ENCODE data around the gene WWTR1. TPM values are rescaled to one million over a fixed set of nuclear protein-coding genes. Genes with fewer than 3 reads are reported as not detected.

Gene WWTR1
- total and polyA plus RNA-seq, 2 of the 8 experiments (the other 6 are each of a cell fraction or from before 2014, with no cell fraction given): 15.7 to 18.6 TPM

DNA sequence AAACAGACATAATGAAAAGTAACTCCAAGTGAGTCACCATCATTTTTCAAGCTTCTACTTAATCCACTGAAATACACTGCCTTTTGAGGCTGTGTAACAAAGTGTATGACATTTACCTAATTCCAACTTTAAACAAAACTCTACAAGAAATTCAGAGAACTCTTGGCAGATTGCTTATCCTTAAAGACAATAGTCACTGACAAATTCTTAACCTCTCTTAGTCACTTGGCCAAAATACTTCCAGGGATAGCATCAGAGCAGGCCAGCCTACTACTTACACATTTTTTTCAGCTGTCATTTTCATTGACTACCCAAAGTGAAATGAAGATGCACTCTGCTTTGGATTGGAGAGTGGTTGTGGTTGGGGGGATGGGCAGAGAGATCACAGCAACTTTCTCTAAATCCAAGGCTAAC lies 3.6 kb downstream of the WWTR1 start:
- no peak overlapping the region for H2AK5ac ChIP-seq (ENCODE audit: low read depth, low read length)
- DNase-seq (ENCODE audit: low read depth in 1 of 2, low spot score in 2 of 2): no peak
- no peak overlapping the region for H4K8ac ChIP-seq (ENCODE audit: extremely low read depth, insufficient read depth, low read length)
- H2BK20ac ChIP-seq (ENCODE audit: low read length): no peak overlapping the region
- ChIA-PET CTCF (ENCODE audit: partially characterized antibody) (interaction anchor here (1.0 to 1.6 kb wide), 3 partner anchors 61 to 141 kb away, joined by 3 to 4 read pairs (median 4); no protein-coding TSS in a partner anchor), POLR2A (ENCODE audit: partially characterized antibody) (interaction anchor here (0.6 to 1.0 kb wide), 3 partner anchors 11 to 66 kb away, joined by 3 to 4 read pairs (median 4); no protein-coding TSS in a partner anchor)
- no peak overlapping the region for H3K56ac ChIP-seq (replicated peaks; ENCODE audit: insufficient read length, low read depth, low read length)
- H2AFZ ChIP-seq (ENCODE audit: low read length): no peak overlapping the region
- H3K23ac ChIP-seq (ENCODE audit: insufficient read length): no peak overlapping the region
- H2BK15ac ChIP-seq (ENCODE audit: low read length): no peak overlapping the region
- peaks cover 26% of the 10 kb centered on the region for H3K23me2 ChIP-seq (ENCODE audit: low read depth, low read length)
- H3K18ac ChIP-seq (ENCODE audit: extremely low read depth, low read length): no peak overlapping the region
- no peak overlapping the region for H3K4me3 ChIP-seq (ENCODE audit: extremely low read depth in 1 of 4, insufficient read depth in 2 of 4, low read depth in 3 of 4, low read length in 4 of 4)
- no peak overlapping the region for H2BK120ac ChIP-seq (replicated peaks; ENCODE audit: low read depth, low read length)
- no peak overlapping the region for H3K27ac ChIP-seq (ENCODE audit: low read depth, low read length)
- FAIRE-seq: no peak
- peaks cover 0 to 12% (median 8%) of the 10 kb centered on the region in 4 experiments; a peak in 4 of 7 replicates for H3K27me3 ChIP-seq (replicated peaks in 1 of 4; ENCODE audit: control insufficient read depth in 3 of 4, extremely low read depth in 1 of 4, insufficient read depth in 3 of 4, low read length in 3 of 4)
- H4K5ac ChIP-seq (ENCODE audit: insufficient read length, low read depth, low read length): no peak overlapping the region
- H3K36me3 ChIP-seq (ENCODE audit: control insufficient read depth in 2 of 4, insufficient read depth in 4 of 4, low read length in 3 of 4): peaks cover 0 to 3% (median 0%) of the 10 kb centered on the region in 4 experiments; a peak in 1 of 8 replicates
- no peak overlapping the region for H4K91ac ChIP-seq (replicated peaks; ENCODE audit: insufficient read length, low read length)
- peaks cover 5% of the 10 kb centered on the region for H3K79me1 ChIP-seq (ENCODE audit: low read depth, low read length)
- no peak overlapping the region for H3K4ac ChIP-seq (replicated peaks; ENCODE audit: insufficient read length, low read depth, low read length)
- H2BK12ac ChIP-seq (ENCODE audit: low read depth, low read length): no peak overlapping the region
- no peak overlapping the region for H2BK5ac ChIP-seq (ENCODE audit: low read depth, low read length)
- peaks cover 0 to 4% of the 10 kb centered on the region in 2 experiments for H4K20me1 ChIP-seq (replicated peaks in 1 of 2; ENCODE audit: control insufficient read depth in 1 of 2, insufficient read depth in 2 of 2, low read length in 2 of 2)
- H3K14ac ChIP-seq (ENCODE audit: insufficient read length): no peak overlapping the region
- no peak overlapping the region for H3K9ac ChIP-seq (replicated peaks in 1 of 4; ENCODE audit: extremely low read depth in 1 of 4, low read depth in 3 of 4, low read length in 3 of 4)
- H3K79me2 ChIP-seq (ENCODE audit: control insufficient read depth in 1 of 2, insufficient read depth in 2 of 2, low read length in 2 of 2): peaks cover 0 to 43% of the 10 kb centered on the region in 2 experiments; a peak in 3 of 4 replicates
- peaks cover 0 to 5% (median 0%) of the 10 kb centered on the region in 4 experiments; a peak in 6 of 7 replicates for H3K4me1 ChIP-seq (replicated peaks in 1 of 4; ENCODE audit: control insufficient read depth in 3 of 4, insufficient read depth in 4 of 4, low read length in 3 of 4)
- H3K4me2 ChIP-seq (ENCODE audit: insufficient read depth in 1 of 2, low read depth in 2 of 2, low read length in 2 of 2): no peak overlapping the region
- H3K9me3 ChIP-seq (ENCODE audit: insufficient read depth in 2 of 2, low read depth in 1 of 2, low read length in 1 of 2): no peaks in the 10 kb centered on the region
- TF ChIP-seq SUZ12 (IDR thresholded peaks at IDR 0.05; ENCODE audit: low read length): no peak
- TF ChIP-seq SP4 (IDR thresholded peaks at IDR 0.05; ENCODE audit: low read length): no peak
- TF ChIP-seq SRF (IDR thresholded peaks at IDR 0.05; ENCODE audit: low read depth, low read length): no peak
